ENCODE data around the gene PRSS33.

Gene PRSS33

DNA sequence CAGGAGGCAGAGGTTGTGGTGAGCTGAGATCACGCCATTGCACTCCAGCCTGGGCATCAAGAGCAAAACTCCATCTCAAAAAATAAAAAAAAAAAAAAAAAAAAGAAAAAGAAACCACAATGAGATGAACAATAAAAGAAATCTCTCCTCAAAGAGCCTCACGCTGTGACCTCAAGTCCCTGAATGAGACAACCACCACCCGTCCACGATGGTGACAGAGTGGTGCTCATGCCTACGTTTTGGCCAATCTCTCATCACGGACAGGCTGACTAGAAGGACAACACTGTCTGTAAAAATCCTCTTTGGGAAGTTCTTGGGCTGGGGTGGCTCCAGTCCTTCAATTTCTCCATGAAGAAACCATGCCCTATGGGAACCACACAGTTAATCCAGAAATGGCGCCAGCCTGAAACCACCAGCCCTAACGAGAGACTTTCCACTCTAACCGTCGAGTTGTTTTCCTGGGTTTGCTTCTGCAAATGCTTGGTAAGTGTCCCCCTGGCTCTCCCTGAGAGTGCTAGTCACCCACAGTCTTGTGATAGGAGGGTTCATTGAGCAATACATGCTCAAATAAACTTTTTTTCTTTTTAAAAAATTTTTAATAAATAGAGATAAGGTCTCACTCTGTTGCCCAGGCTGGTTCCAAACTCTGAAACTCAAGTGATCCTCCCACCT, 52.4 kb downstream of the PRSS33 start:
- no peak overlapping the region for H3K4me3 ChIP-seq (ENCODE audit: low read depth, low read length)
- DNase-seq (ENCODE audit: low read depth), result no peak
- TF ChIP-seq, protein P1, sequence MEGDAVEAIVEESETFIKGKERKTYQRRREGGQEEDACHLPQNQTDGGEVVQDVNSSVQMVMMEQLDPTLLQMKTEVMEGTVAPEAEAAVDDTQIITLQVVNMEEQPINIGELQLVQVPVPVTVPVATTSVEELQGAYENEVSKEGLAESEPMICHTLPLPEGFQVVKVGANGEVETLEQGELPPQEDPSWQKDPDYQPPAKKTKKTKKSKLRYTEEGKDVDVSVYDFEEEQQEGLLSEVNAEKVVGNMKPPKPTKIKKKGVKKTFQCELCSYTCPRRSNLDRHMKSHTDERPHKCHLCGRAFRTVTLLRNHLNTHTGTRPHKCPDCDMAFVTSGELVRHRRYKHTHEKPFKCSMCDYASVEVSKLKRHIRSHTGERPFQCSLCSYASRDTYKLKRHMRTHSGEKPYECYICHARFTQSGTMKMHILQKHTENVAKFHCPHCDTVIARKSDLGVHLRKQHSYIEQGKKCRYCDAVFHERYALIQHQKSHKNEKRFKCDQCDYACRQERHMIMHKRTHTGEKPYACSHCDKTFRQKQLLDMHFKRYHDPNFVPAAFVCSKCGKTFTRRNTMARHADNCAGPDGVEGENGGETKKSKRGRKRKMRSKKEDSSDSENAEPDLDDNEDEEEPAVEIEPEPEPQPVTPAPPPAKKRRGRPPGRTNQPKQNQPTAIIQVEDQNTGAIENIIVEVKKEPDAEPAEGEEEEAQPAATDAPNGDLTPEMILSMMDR (IDR thresholded peaks at IDR 0.05; ENCODE audit: low read depth, low read length), result no peak
- no peak for TF ChIP-seq POLR2A (IDR thresholded peaks at IDR 0.05; ENCODE audit: extremely low read depth, insufficient read length)
- TF ChIP-seq, protein P2, sequence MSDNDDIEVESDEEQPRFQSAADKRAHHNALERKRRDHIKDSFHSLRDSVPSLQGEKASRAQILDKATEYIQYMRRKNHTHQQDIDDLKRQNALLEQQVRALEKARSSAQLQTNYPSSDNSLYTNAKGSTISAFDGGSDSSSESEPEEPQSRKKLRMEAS (IDR thresholded peaks at IDR 0.05; ENCODE audit: low read depth, low read length), result no peak
- no peak for TF ChIP-seq MYC (IDR thresholded peaks at IDR 0.05; ENCODE audit: low read depth, low read length)

All from NB4 (cell line).